DOHH2 (cell line): ENCODE measurements around the gene HBP1.
"Not testable (repeated sequence)": the region's sequence is repeated elsewhere in the genome, so short reads cannot be mapped to it uniquely, and the experiment has no call there.

Experiments used
- H3F3A ChIP-seq: fragments of 200-600 bp; sonication (generic), shearing (Covaris generic); 2 replicates; pipeline ENCODE4 v1.6.0; 2016; ENCODE audit warnings: antibody characterized with exemption, mild to moderate bottlenecking; ENCODE audit not compliant: control insufficient read depth, insufficient read depth
- H3K27ac ChIP-seq: fragments of 200-600 bp; sonication (generic); 2 replicates; pipeline ENCODE4 v1.5.1; 2014; ENCODE audit warnings: low read depth, mild to moderate bottlenecking, low read length, moderate library complexity
- H3K27me3 ChIP-seq: fragments of 200-600 bp; sonication (generic); 2 replicates; pipeline ENCODE4 v1.6.1; 2014; ENCODE audit warnings: mild to moderate bottlenecking, low read length, mixed read lengths; ENCODE audit not compliant: control insufficient read depth
- H3K36me3 ChIP-seq: fragments of 200-600 bp; sonication (generic); 2 replicates; pipeline ENCODE4 v1.6.1; 2014; ENCODE audit warnings: mild to moderate bottlenecking, low read length, moderate library complexity, mixed read lengths; ENCODE audit not compliant: control insufficient read depth
- H3K4me1 ChIP-seq: fragments of 200-600 bp; sonication (generic); 2 replicates; pipeline ENCODE4 v1.6.1; 2014; ENCODE audit warnings: mild to moderate bottlenecking, low read length, mixed read lengths; ENCODE audit not compliant: control insufficient read depth
- H3K4me2 ChIP-seq: fragments of 200-600 bp; sonication (generic); 2 replicates; pipeline ENCODE4 v1.6.0; 2014; ENCODE audit warnings: mild to moderate bottlenecking, low read length, moderate library complexity
- H3K4me3 ChIP-seq: fragments of 200-600 bp; sonication (generic); 2 replicates; pipeline ENCODE4 v1.5.1; 2014; ENCODE audit warnings: mild to moderate bottlenecking, low read length, mixed read lengths
- H3K79me2 ChIP-seq: fragments of 200-600 bp; sonication (generic); 2 replicates; pipeline ENCODE4 v1.6.1; 2014; ENCODE audit warnings: mild to moderate bottlenecking, low read length, mixed read lengths; ENCODE audit not compliant: control insufficient read depth
- H3K9me2 ChIP-seq: fragments of 200-600 bp; sonication (generic); replicated peaks from 2 replicates; pipeline ENCODE4 v1.6.1; 2014; ENCODE audit warnings: mild to moderate bottlenecking, low read length, mixed read lengths; ENCODE audit not compliant: control insufficient read depth
- H3K9me3 ChIP-seq: fragments of 200-600 bp; sonication (generic); 2 replicates; pipeline ENCODE4 v1.6.1; 2014; ENCODE audit warnings: antibody characterized with exemption, low read length, mixed read lengths; ENCODE audit not compliant: control insufficient read depth, insufficient read depth
- H4K20me1 ChIP-seq: fragments of 200-600 bp; sonication (generic); 2 replicates; pipeline ENCODE4 v1.6.0; 2014; ENCODE audit warnings: low read depth, mild to moderate bottlenecking, antibody characterized with exemption, low read length, moderate library complexity; ENCODE audit not compliant: control insufficient read depth, insufficient read depth
- EZH2phosphoT487 ChIP-seq: fragments of 200-600 bp; sonication (generic); IDR thresholded peaks from 2 replicates; pipeline ENCODE4 v1.6.1; 2017; ENCODE audit warnings: borderline replicate concordance, mild to moderate bottlenecking, antibody characterized with exemption, low read length, moderate library complexity, mixed read lengths
- TF ChIP-seq, protein P1 (sequence below): fragments of 200-600 bp; sonication (generic); IDR thresholded peaks from one replicate; pipeline ENCODE4 v1.5.1; 2014; ENCODE audit warnings: antibody characterized with exemption, mild to moderate bottlenecking, low read depth, low read length; ENCODE audit not compliant: poor library complexity, severe bottlenecking

Gene HBP1

GRCh38 chr7:107154826-107155225 lies 14.0 kb upstream of the HBP1 start:
- peaks cover 12% of the 10 kb centered on the region; the same call in 1 of the 2 replicates for H3F3A ChIP-seq
- peaks cover 76% of the 10 kb centered on the region for H3K36me3 ChIP-seq
- H3K79me2 ChIP-seq = no peaks in the 10 kb centered on the region
- no peaks in the 10 kb centered on the region for H3K9me2 ChIP-seq
- no peak overlapping the region for H3K4me2 ChIP-seq
- H3K9me3 ChIP-seq = no peaks in the 10 kb centered on the region
- H3K4me1 ChIP-seq = peaks cover 16% of the 10 kb centered on the region
- no peaks in the 10 kb centered on the region for H3K27me3 ChIP-seq
- H3K27ac ChIP-seq = no peak overlapping the region
- H4K20me1 ChIP-seq = no peaks in the 10 kb centered on the region
- TF ChIP-seq, protein P1, sequence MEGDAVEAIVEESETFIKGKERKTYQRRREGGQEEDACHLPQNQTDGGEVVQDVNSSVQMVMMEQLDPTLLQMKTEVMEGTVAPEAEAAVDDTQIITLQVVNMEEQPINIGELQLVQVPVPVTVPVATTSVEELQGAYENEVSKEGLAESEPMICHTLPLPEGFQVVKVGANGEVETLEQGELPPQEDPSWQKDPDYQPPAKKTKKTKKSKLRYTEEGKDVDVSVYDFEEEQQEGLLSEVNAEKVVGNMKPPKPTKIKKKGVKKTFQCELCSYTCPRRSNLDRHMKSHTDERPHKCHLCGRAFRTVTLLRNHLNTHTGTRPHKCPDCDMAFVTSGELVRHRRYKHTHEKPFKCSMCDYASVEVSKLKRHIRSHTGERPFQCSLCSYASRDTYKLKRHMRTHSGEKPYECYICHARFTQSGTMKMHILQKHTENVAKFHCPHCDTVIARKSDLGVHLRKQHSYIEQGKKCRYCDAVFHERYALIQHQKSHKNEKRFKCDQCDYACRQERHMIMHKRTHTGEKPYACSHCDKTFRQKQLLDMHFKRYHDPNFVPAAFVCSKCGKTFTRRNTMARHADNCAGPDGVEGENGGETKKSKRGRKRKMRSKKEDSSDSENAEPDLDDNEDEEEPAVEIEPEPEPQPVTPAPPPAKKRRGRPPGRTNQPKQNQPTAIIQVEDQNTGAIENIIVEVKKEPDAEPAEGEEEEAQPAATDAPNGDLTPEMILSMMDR = no peak
- no peak for TF ChIP-seq EZH2phosphoT487
- H3K4me3 ChIP-seq = no peak overlapping the region

- not testable (repeated sequence) for H3K9me3 ChIP-seq, H4K20me1 ChIP-seq, H3K27me3 ChIP-seq, H3K79me2 ChIP-seq, H3K27ac ChIP-seq, H3K9me2 ChIP-seq, H3K4me3 ChIP-seq, H3K4me2 ChIP-seq, H3K4me1 ChIP-seq
- H3F3A ChIP-seq = peaks cover 15% of the 10 kb centered on the region; the same call in 1 of the 2 replicates
- H3K36me3 ChIP-seq = peaks cover 84% of the 10 kb centered on the region
Measured at GRCh38 chr7:107155726-107156125, 13.1 kb upstream of the HBP1 start.

- H3K4me3 ChIP-seq = no peak overlapping the region
- no peaks in the 10 kb centered on the region for H3K27me3 ChIP-seq
- no peaks in the 10 kb centered on the region for H4K20me1 ChIP-seq
- H3K27ac ChIP-seq = no peak overlapping the region
- H3F3A ChIP-seq = peaks cover 15% of the 10 kb centered on the region; the same call in 1 of the 2 replicates
- peaks cover 8% of the 10 kb centered on the region for H3K4me1 ChIP-seq
- no peak for TF ChIP-seq EZH2phosphoT487
- TF ChIP-seq, protein P1 = no peak
- peaks cover 76% of the 10 kb centered on the region for H3K36me3 ChIP-seq
- H3K9me2 ChIP-seq = no peaks in the 10 kb centered on the region
- H3K4me2 ChIP-seq = no peak overlapping the region
- no peaks in the 10 kb centered on the region for H3K79me2 ChIP-seq
- no peaks in the 10 kb centered on the region for H3K9me3 ChIP-seq
Measured at GRCh38 chr7:107157091-107157490, 11.7 kb upstream of the HBP1 start.

DNA sequence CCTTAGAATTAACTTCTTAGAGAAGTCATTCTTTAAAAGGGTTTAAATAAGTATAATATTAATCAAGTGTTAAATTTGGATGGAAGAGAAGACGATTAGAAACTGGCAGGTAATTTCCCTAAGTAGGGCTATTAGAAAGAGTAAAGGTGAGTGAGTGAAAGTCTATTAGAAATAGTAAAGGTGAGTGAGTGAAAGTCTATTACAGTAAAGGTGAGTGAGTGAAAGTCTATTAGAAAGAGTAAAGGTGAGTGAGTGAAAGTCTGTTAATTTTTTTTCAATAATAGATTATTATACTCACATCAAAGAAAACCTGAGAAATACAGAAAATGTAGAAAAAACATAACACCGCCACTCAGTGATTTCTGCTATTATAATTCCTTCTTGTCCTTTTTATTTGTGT lies 10.8 kb upstream of the HBP1 start:
- H3K27me3 ChIP-seq = no peaks in the 10 kb centered on the region
- no peak overlapping the region for H3K4me3 ChIP-seq
- no peak overlapping the region for H3K27ac ChIP-seq
- peaks cover 22% of the 10 kb centered on the region for H3F3A ChIP-seq
- peaks cover 8% of the 10 kb centered on the region for H3K4me1 ChIP-seq
- no peaks in the 10 kb centered on the region for H3K79me2 ChIP-seq
- no peaks in the 10 kb centered on the region for H3K9me2 ChIP-seq
- H3K4me2 ChIP-seq = no peak overlapping the region
- peaks cover 67% of the 10 kb centered on the region for H3K36me3 ChIP-seq
- H4K20me1 ChIP-seq = no peaks in the 10 kb centered on the region
- H3K9me3 ChIP-seq = no peaks in the 10 kb centered on the region
- TF ChIP-seq, protein P1 = no peak
- TF ChIP-seq EZH2phosphoT487 = no peak
